GM18520 (cell line): ENCODE measurements around the gene SHC1.

Experiments
- ATAC-seq: cut with Tn5 transposase; IDR thresholded peaks from one replicate; pipeline ENCODE4 v1.9.1; 2021; ENCODE audit not compliant: unreplicated experiment

Gene SHC1

GRCh38 chr1:154974808-154975408 is 4.4 kb upstream of the SHC1 start:
- ATAC-seq, result peak; percentile 29

GRCh38 chr1:154974102-154974807 is 3.7 kb upstream of the SHC1 start, which contains the start of gene CKS1B:
TSS of gene CKS1B (plus strand) at chr1:154974681. CDS start at chr1:154974746, 65 bp downstream.
- peak; percentile 81 for ATAC-seq

- no peak for ATAC-seq
Observed at GRCh38 chr1:154973344-154974101, 3.0 kb upstream of the SHC1 start.

GRCh38 chr1:154972517-154973343 is 2.2 kb upstream of the SHC1 start:
- no peak for ATAC-seq

GRCh38 chr1:154972213-154972516 is 1.6 kb upstream of the SHC1 start:
- ATAC-seq, result no peak

- no peak for ATAC-seq
Observed at GRCh38 chr1:154971341-154971998, 923 bp upstream of the SHC1 start.

- ATAC-seq, result no peak
Observed at GRCh38 chr1:154969860-154970452, 591 bp downstream of the SHC1 start.

- no peak for ATAC-seq
Observed at GRCh38 chr1:154969246-154969645, 1.3 kb downstream of the SHC1 start.

GRCh38 chr1:154968731-154969130 is 1.8 kb downstream of the SHC1 start:
- no peak for ATAC-seq

- no peak for ATAC-seq
Observed at GRCh38 chr1:154967331-154967950, 3.1 kb downstream of the SHC1 start.

GRCh38 chr1:154966111-154966510 is 4.4 kb downstream of the SHC1 start:
- no peak for ATAC-seq

- no peak for ATAC-seq
Observed at GRCh38 chr1:154964359-154964758, 6.2 kb downstream of the SHC1 start.

- ATAC-seq, result no peak
Observed at GRCh38 chr1:154963643-154964042, 6.9 kb downstream of the SHC1 start.

GRCh38 chr1:154962795-154963330 is 7.7 kb downstream of the SHC1 start:
- ATAC-seq, result no peak

- peak; percentile 1 for ATAC-seq
Observed at GRCh38 chr1:154962156-154962749, 8.3 kb downstream of the SHC1 start.

GRCh38 chr1:154961207-154962155 is 9.1 kb downstream of the SHC1 start, which contains the start of gene PYGO2:
TSS of gene PYGO2 (minus strand) at chr1:154961782. CDS start at chr1:154961576, 206 bp downstream.
- peak; percentile 69 for ATAC-seq

- ATAC-seq, result no peak
Observed at GRCh38 chr1:154960446-154961136, 10.0 kb downstream of the SHC1 start.
